CD4-positive, alpha-beta memory T cell (primary cell): ENCODE data around the gene TMEM163. TPM values are rescaled to one million over a fixed set of nuclear protein-coding genes. Genes with fewer than 3 reads are reported as not detected.

Experiments
- CTCF ChIA-PET: fragments of 350-600 bp; sonication (Branson Sonifier 250); formaldehyde crosslinking; loops from one replicate; lab custom pipeline; 2021; ENCODE audit warnings: inconsistent platforms; ENCODE audit not compliant: partially characterized antibody; lab: Charles Lee
- POLR2A ChIA-PET: fragments of 350-600 bp; sonication (Branson Sonifier 250); formaldehyde crosslinking; loops from one replicate; lab custom pipeline; 2021; ENCODE audit not compliant: partially characterized antibody; lab: Charles Lee
- DNase-seq, 5 donors: peaks; one replicate each; pipeline versions ENCODE4 v3.0.0 to v3.0.0-alpha.2; 2020 to 2022; ENCODE audit warnings: mixed read lengths in 1 of 5
- H3K27ac ChIP-seq: one replicate; pipeline ENCODE4 v1.7.0; 2013; ENCODE audit warnings: low read depth, low read length
- H3K27me3 ChIP-seq: 2 replicates; pipeline ENCODE4 v1.7.0; 2013; ENCODE audit warnings: mild to moderate bottlenecking, low read length, moderate library complexity; ENCODE audit not compliant: insufficient read depth
- H3K36me3 ChIP-seq: 2 replicates; pipeline ENCODE4 v1.7.0; 2013; ENCODE audit warnings: mild to moderate bottlenecking, low read length, moderate library complexity; ENCODE audit not compliant: insufficient read depth
- H3K4me1 ChIP-seq: 2 replicates; pipeline ENCODE4 v1.7.0; 2013; ENCODE audit warnings: mild to moderate bottlenecking, low read length, moderate library complexity; ENCODE audit not compliant: insufficient read depth
- H3K4me3 ChIP-seq, 2 donors: one replicate each; pipeline ENCODE4 v1.7.0; 2013; ENCODE audit warnings: low read length in 2 of 2, mild to moderate bottlenecking in 1 of 2
- H3K9me3 ChIP-seq, 2 donors: one replicate each; pipeline ENCODE4 v1.7.0; 2013; ENCODE audit warnings: low read length in 2 of 2, control low read depth in 1 of 2; ENCODE audit not compliant: control insufficient read depth in 1 of 2
- H3K27ac Mint-ChIP-seq, 7 donors: one replicate each; pipeline ENCODE4 v1.8.0; 2020 to 2021; ENCODE audit warnings: mixed read lengths in 7 of 7, mild to moderate bottlenecking in 6 of 7, inconsistent platforms in 3 of 7, moderate library complexity in 3 of 7
- H3K27me3 Mint-ChIP-seq, 2 donors: one replicate each; pipeline ENCODE4 v1.8.0; 2020 to 2021; ENCODE audit warnings: mixed read lengths in 2 of 2
- H3K36me3 Mint-ChIP-seq, 2 donors: one replicate each; pipeline ENCODE4 v1.8.0; 2020 to 2021; ENCODE audit warnings: mixed read lengths in 2 of 2, inconsistent platforms in 1 of 2, mild to moderate bottlenecking in 1 of 2
- H3K4me1 Mint-ChIP-seq, 4 donors: one replicate each; pipeline ENCODE4 v1.8.0; 2020 to 2021; ENCODE audit warnings: mixed read lengths in 4 of 4, mild to moderate bottlenecking in 1 of 4
- H3K4me3 Mint-ChIP-seq, 8 donors: one replicate each; pipeline ENCODE4 v1.8.0; 2020 to 2021; ENCODE audit warnings: mixed read lengths in 8 of 8, mild to moderate bottlenecking in 7 of 8, moderate library complexity in 6 of 8, inconsistent platforms in 3 of 8
- H3K9me3 Mint-ChIP-seq, 8 donors: one replicate each; pipeline ENCODE4 v1.8.0; 2020 to 2021; ENCODE audit warnings: mixed read lengths in 8 of 8, mild to moderate bottlenecking in 5 of 8, inconsistent platforms in 3 of 8, moderate library complexity in 1 of 8
- intact Hi-C: fragments of 100-400 bp; cut with micrococcal nuclease; formaldehyde crosslinking; loops from one replicate; pipeline ENCODE4 v1.15.1; 2023
- polyA plus RNA-seq, 2 donors: library from polyadenylated mRNA; unstranded; fragments of 300-500 nt; fragmentation: Illumina TruSeq; gene quantifications; one replicate each; pipeline ENCODE4 v1.2.3, GENCODE V29; 2021
- total RNA-seq, 2 experiments: library from RNA; stranded (reverse); gene quantifications; one replicate each; pipeline ENCODE4 v1.2.3, GENCODE V29; 2021

Gene TMEM163
- total and polyA plus RNA-seq, 4 experiments from 2014 or later = 0.47 TPM; not detected in 3

- Mint-ChIP-seq H3K27ac (peak overlapping the region in 4 of 7 donors; percentile 42 to 92 (median 64)), H3K4me3 (no peak overlapping the region), H3K4me1 (peaks cover 0 to 10% (median 0%) of the 10 kb centered on the region in 4 donors), H3K36me3 (peaks cover 51 to 72% of the 10 kb centered on the region in 2 donors), H3K9me3 (no peaks in the 10 kb centered on the region), H3K27me3 (no peaks in the 10 kb centered on the region)
- Histone ChIP-seq H3K4me3 (no peak overlapping the region), H3K36me3 (peaks cover 54% of the 10 kb centered on the region), H3K9me3 (no peaks in the 10 kb centered on the region), H3K4me1 (no peaks in the 10 kb centered on the region), H3K27me3 (no peaks in the 10 kb centered on the region), H3K27ac (no peak overlapping the region)
- no peak for DNase-seq
- intact Hi-C loops = no loop called here
- ChIA-PET CTCF (interaction anchor here (1.1 to 1.6 kb wide), 4 partner anchors 12 to 445 kb away, joined by 3 to 5 read pairs (median 4); no protein-coding TSS in a partner anchor), POLR2A (no interaction called here)
Measured at GRCh38 chr2:134446383-134447017, 272.3 kb downstream of the TMEM163 start.

GRCh38 chr2:134445985-134446382, 272.8 kb downstream of the TMEM163 start:
- ChIA-PET POLR2A (no interaction called here), CTCF (interaction anchor here (1.1 to 1.6 kb wide), 3 partner anchors 326 to 445 kb away, joined by 3 to 5 read pairs (median 3); no protein-coding TSS in a partner anchor)
- Mint-ChIP-seq H3K36me3 (peaks cover 50 to 73% of the 10 kb centered on the region in 2 donors), H3K4me3 (no peak overlapping the region), H3K9me3 (no peaks in the 10 kb centered on the region), H3K27ac (peak overlapping the region in 1 of 7 donors; percentile 35), H3K4me1 (peaks cover 0 to 7% (median 0%) of the 10 kb centered on the region in 4 donors), H3K27me3 (no peaks in the 10 kb centered on the region)
- DNase-seq = no peak
- intact Hi-C loops = no loop called here
- no peaks in the 10 kb centered on the region for H3K4me1 ChIP-seq
- no peak overlapping the region for H3K27ac ChIP-seq
- no peaks in the 10 kb centered on the region for H3K9me3 ChIP-seq
- no peaks in the 10 kb centered on the region for H3K27me3 ChIP-seq
- H3K4me3 ChIP-seq = no peak overlapping the region
- peaks cover 54% of the 10 kb centered on the region for H3K36me3 ChIP-seq

- ChIA-PET CTCF (no interaction called here), POLR2A (no interaction called here)
- Mint-ChIP-seq H3K4me1 (peaks cover 0 to 3% (median 1%) of the 10 kb centered on the region in 4 donors), H3K36me3 (peaks cover 53 to 70% of the 10 kb centered on the region in 2 donors), H3K27ac (peak overlapping the region in 1 of 7 donors; percentile 53), H3K9me3 (no peaks in the 10 kb centered on the region), H3K4me3 (no peak overlapping the region), H3K27me3 (no peaks in the 10 kb centered on the region)
- Histone ChIP-seq H3K36me3 (peaks cover 54% of the 10 kb centered on the region), H3K27ac (no peak overlapping the region), H3K4me3 (no peak overlapping the region), H3K9me3 (no peaks in the 10 kb centered on the region), H3K27me3 (no peaks in the 10 kb centered on the region), H3K4me1 (no peaks in the 10 kb centered on the region)
- DNase-seq = no peak
- intact Hi-C loops = no loop called here
Measured at GRCh38 chr2:134445116-134445515, 273.7 kb downstream of the TMEM163 start.

GRCh38 chr2:134443814-134444480, 274.9 kb downstream of the TMEM163 start:
- H3K36me3 Mint-ChIP-seq = peaks cover 54 to 69% of the 10 kb centered on the region in 2 donors
- peaks cover 0 to 3% (median 0%) of the 10 kb centered on the region in 4 donors for H3K4me1 Mint-ChIP-seq
- H3K27me3 Mint-ChIP-seq = no peaks in the 10 kb centered on the region
- intact Hi-C loops = no loop called here
- DNase-seq = no peak
- Histone ChIP-seq H3K36me3 (peaks cover 56% of the 10 kb centered on the region), H3K27me3 (no peaks in the 10 kb centered on the region), H3K4me3 (no peak overlapping the region), H3K4me1 (no peaks in the 10 kb centered on the region), H3K9me3 (no peaks in the 10 kb centered on the region), H3K27ac (no peak overlapping the region)
- no peak overlapping the region for H3K4me3 Mint-ChIP-seq
- H3K27ac Mint-ChIP-seq = peak overlapping the region in 3 of 7 donors; percentile 18 to 77 (median 29)
- H3K9me3 Mint-ChIP-seq = no peaks in the 10 kb centered on the region
- CTCF ChIA-PET = interaction anchor here (3.8 kb wide), 1 partner anchor 8 kb away, joined by 28 read pairs; no protein-coding TSS in a partner anchor
- POLR2A ChIA-PET = no interaction called here

GRCh38 chr2:134441153-134441863, 277.5 kb downstream of the TMEM163 start:
- H3K27ac ChIP-seq = no peak overlapping the region
- DNase-seq = no peak
- ChIA-PET POLR2A (interaction anchor here (0.9 kb wide), 1 partner anchor 10 kb away, joined by 3 read pairs; no protein-coding TSS in a partner anchor), CTCF (interaction anchor here (3.8 kb wide), 1 partner anchor 11 kb away, joined by 28 read pairs; no protein-coding TSS in a partner anchor)
- peaks cover 45% of the 10 kb centered on the region for H3K36me3 ChIP-seq
- peak overlapping the region in 1 of 7 donors; percentile 70 for H3K27ac Mint-ChIP-seq
- H3K9me3 ChIP-seq = no peaks in the 10 kb centered on the region
- H3K4me1 ChIP-seq = no peaks in the 10 kb centered on the region
- H3K9me3 Mint-ChIP-seq = no peaks in the 10 kb centered on the region
- H3K27me3 ChIP-seq = no peaks in the 10 kb centered on the region
- no peak overlapping the region for H3K4me3 Mint-ChIP-seq
- H3K36me3 Mint-ChIP-seq = peaks cover 49 to 61% of the 10 kb centered on the region in 2 donors
- H3K4me1 Mint-ChIP-seq = peaks cover 0 to 3% (median 0%) of the 10 kb centered on the region in 4 donors
- H3K27me3 Mint-ChIP-seq = no peaks in the 10 kb centered on the region
- intact Hi-C loops = no loop called here
- H3K4me3 ChIP-seq = no peak overlapping the region

GRCh38 chr2:134440336-134440909, 278.4 kb downstream of the TMEM163 start:
- H3K9me3 ChIP-seq = no peaks in the 10 kb centered on the region
- ChIA-PET CTCF (interaction anchor here (3.8 kb wide), 1 partner anchor 12 kb away, joined by 28 read pairs; no protein-coding TSS in a partner anchor), POLR2A (no interaction called here)
- no peak overlapping the region for H3K4me3 ChIP-seq
- peaks cover 0 to 3% (median 0%) of the 10 kb centered on the region in 4 donors for H3K4me1 Mint-ChIP-seq
- H3K36me3 Mint-ChIP-seq = peaks cover 46 to 66% of the 10 kb centered on the region in 2 donors
- H3K4me1 ChIP-seq = no peaks in the 10 kb centered on the region
- peaks cover 48% of the 10 kb centered on the region for H3K36me3 ChIP-seq
- no peaks in the 10 kb centered on the region for H3K9me3 Mint-ChIP-seq
- peak overlapping the region in 3 of 7 donors; percentile 9 to 39 (median 9) for H3K27ac Mint-ChIP-seq
- H3K27me3 Mint-ChIP-seq = no peaks in the 10 kb centered on the region
- no peak for DNase-seq
- H3K4me3 Mint-ChIP-seq = no peak overlapping the region
- no peaks in the 10 kb centered on the region for H3K27me3 ChIP-seq
- no peak overlapping the region for H3K27ac ChIP-seq
- intact Hi-C loops = no loop called here
